HEK293T (cell line): ENCODE measurements around the gene HSP90AA1.

Source experiments
- CTCF ChIA-PET: fragments of 350-600 bp; formaldehyde crosslinking; extraction: SDS; loops from one replicate; lab custom pipeline; 2021; ENCODE audit warnings: antibody characterized with exemption, inconsistent platforms; lab: Yijun Ruan, JAX
- POLR2A ChIA-PET: fragments of 350-600 bp; formaldehyde crosslinking; extraction: SDS; loops from one replicate; lab custom pipeline; 2020; ENCODE audit warnings: antibody characterized with exemption, inconsistent platforms; lab: Yijun Ruan, JAX
- DNase-seq: peaks from one replicate; pipeline ENCODE4 v3.0.0; 2012; ENCODE audit warnings: mixed read lengths; ENCODE audit errors: extremely low spot score
- ARNT ChIP-seq: fragments of 450-650 bp; IDR thresholded peaks from 2 replicates; pipeline ENCODE4 v1.6.1; 2017; ENCODE audit warnings: mild to moderate bottlenecking
- BHLHE40 ChIP-seq: fragments of 450-650 bp; IDR thresholded peaks from 2 replicates; pipeline ENCODE4 v1.6.1; 2016; ENCODE audit warnings: mild to moderate bottlenecking, moderate library complexity, borderline replicate concordance
- CTBP1 ChIP-seq: fragments of 450-650 bp; IDR thresholded peaks from 2 replicates; pipeline ENCODE4 v1.6.1; 2016; ENCODE audit warnings: borderline replicate concordance
- ELF4 ChIP-seq: fragments of 450-650 bp; IDR thresholded peaks from 2 replicates; pipeline ENCODE4 v1.6.1; 2017; ENCODE audit warnings: antibody characterized with exemption
- FOXA1 ChIP-seq: fragments of 450-650 bp; IDR thresholded peaks from 2 replicates; pipeline ENCODE4 v1.6.1; 2016; ENCODE audit warnings: mild to moderate bottlenecking
- FOXK2 ChIP-seq: fragments of 450-650 bp; IDR thresholded peaks from 2 replicates; pipeline ENCODE4 v1.6.1; 2016; ENCODE audit warnings: mild to moderate bottlenecking
- FOXM1 ChIP-seq: fragments of 450-650 bp; IDR thresholded peaks from 2 replicates; pipeline ENCODE4 v1.6.1; 2017; ENCODE audit warnings: mild to moderate bottlenecking, borderline replicate concordance
- HDGF ChIP-seq: fragments of 450-650 bp; IDR thresholded peaks from 2 replicates; pipeline ENCODE4 v1.6.1; 2017; ENCODE audit warnings: antibody characterized with exemption, borderline replicate concordance
- L3MBTL2 ChIP-seq: fragments of 450-650 bp; conservative IDR thresholded peaks from 2 replicates; pipeline ENCODE4 v1.6.1; 2016; ENCODE audit warnings: mild to moderate bottlenecking
- LEF1 ChIP-seq: fragments of 450-650 bp; IDR thresholded peaks from 2 replicates; pipeline ENCODE4 v1.6.1; 2017; ENCODE audit warnings: mild to moderate bottlenecking, borderline replicate concordance
- NFRKB ChIP-seq: fragments of 450-650 bp; IDR thresholded peaks from 2 replicates; pipeline ENCODE4 v1.6.1; 2016; ENCODE audit warnings: mild to moderate bottlenecking, moderate library complexity
- SP1 ChIP-seq: fragments of 450-650 bp; IDR thresholded peaks from 2 replicates; pipeline ENCODE4 v1.6.1; 2017
- SUZ12 ChIP-seq: fragments of 450-650 bp; IDR thresholded peaks from 2 replicates; pipeline ENCODE4 v1.6.1; 2016; ENCODE audit warnings: mild to moderate bottlenecking
- TARDBP ChIP-seq: fragments of 450-650 bp; IDR thresholded peaks from 2 replicates; pipeline ENCODE4 v1.6.1; 2016
- ZNF384 ChIP-seq: fragments of 450-650 bp; IDR thresholded peaks from 2 replicates; pipeline ENCODE4 v1.6.1; 2016
- TF ChIP-seq, protein P1 (sequence below): fragments of 450-650 bp; IDR thresholded peaks from 2 replicates; pipeline ENCODE4 v1.6.1; 2016

Gene HSP90AA1

DNA sequence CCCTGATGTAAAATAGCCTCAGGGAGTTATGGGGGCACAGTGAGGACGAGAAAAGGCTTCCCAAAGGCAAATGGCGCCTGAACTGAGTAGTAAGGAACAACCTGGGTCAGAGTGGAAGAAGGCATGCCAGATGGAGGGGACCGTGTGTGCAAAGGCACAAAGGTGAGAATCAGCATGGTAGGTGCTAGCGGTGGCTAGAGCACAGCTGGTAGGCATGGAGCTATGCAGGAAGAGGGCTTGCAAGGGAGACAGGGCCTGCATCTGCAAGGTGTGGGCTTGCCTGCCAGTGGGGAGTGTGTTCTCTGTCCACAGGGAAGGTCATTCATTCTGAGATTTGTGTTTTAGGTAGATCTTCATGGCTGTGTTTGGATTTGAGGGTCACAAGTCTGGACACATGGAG is 18.5 kb upstream of the HSP90AA1 start:
- no peak for DNase-seq
- CTCF ChIA-PET, result interaction anchor here (1.8 kb wide), 1 partner anchor 9 kb away, joined by 6 read pairs; no protein-coding TSS in a partner anchor
- POLR2A ChIA-PET, result interaction anchor here (1.2 kb wide), 1 partner anchor 58 kb away, joined by 3 read pairs; no protein-coding TSS in a partner anchor
- TF ChIP-seq ZNF384 (no peak), SUZ12 (no peak), FOXM1 (no peak), TARDBP (no peak), FOXA1 (no peak), NFRKB (no peak), ARNT (no peak), HDGF (no peak), ELF4 (no peak), CTBP1 (no peak), BHLHE40 (no peak), FOXK2 (no peak), SP1 (no peak), LEF1 (no peak), L3MBTL2 (no peak)
- TF ChIP-seq, protein P1, sequence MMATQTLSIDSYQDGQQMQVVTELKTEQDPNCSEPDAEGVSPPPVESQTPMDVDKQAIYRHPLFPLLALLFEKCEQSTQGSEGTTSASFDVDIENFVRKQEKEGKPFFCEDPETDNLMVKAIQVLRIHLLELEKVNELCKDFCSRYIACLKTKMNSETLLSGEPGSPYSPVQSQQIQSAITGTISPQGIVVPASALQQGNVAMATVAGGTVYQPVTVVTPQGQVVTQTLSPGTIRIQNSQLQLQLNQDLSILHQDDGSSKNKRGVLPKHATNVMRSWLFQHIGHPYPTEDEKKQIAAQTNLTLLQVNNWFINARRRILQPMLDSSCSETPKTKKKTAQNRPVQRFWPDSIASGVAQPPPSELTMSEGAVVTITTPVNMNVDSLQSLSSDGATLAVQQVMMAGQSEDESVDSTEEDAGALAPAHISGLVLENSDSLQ, result no peak

- DNase-seq, result no peak
- ChIA-PET CTCF (no interaction called here), POLR2A (interaction anchor here (0.7 kb wide), 1 partner anchor 15 kb away, joined by 4 read pairs; no protein-coding TSS in a partner anchor)
- TF ChIP-seq ARNT (no peak), ELF4 (no peak)
These were observed 16.3 kb upstream of the HSP90AA1 start for GRCh38 chr14:102103062-102103695.

- no peak for DNase-seq
- TF ChIP-seq SP1 (no peak), FOXA1 (no peak), CTBP1 (no peak), HDGF (no peak), FOXK2 (no peak), ELF4 (no peak), ZNF384 (no peak), FOXM1 (no peak), NFRKB (no peak), ARNT (no peak), TARDBP (no peak), LEF1 (no peak), L3MBTL2 (no peak), BHLHE40 (no peak), SUZ12 (no peak)
- TF ChIP-seq, protein P1, result no peak
- POLR2A ChIA-PET, result interaction anchor here (2.0 kb wide), 1 partner anchor 10 kb away, joined by 5 read pairs; no protein-coding TSS in a partner anchor
- CTCF ChIA-PET, result interaction anchor here (0.7 to 2.2 kb wide), 5 partner anchors 40 to 223 kb away, joined by 3 to 14 read pairs (median 4); no protein-coding TSS in a partner anchor
These were observed 10.7 kb upstream of the HSP90AA1 start for GRCh38 chr14:102097441-102098135.

DNA sequence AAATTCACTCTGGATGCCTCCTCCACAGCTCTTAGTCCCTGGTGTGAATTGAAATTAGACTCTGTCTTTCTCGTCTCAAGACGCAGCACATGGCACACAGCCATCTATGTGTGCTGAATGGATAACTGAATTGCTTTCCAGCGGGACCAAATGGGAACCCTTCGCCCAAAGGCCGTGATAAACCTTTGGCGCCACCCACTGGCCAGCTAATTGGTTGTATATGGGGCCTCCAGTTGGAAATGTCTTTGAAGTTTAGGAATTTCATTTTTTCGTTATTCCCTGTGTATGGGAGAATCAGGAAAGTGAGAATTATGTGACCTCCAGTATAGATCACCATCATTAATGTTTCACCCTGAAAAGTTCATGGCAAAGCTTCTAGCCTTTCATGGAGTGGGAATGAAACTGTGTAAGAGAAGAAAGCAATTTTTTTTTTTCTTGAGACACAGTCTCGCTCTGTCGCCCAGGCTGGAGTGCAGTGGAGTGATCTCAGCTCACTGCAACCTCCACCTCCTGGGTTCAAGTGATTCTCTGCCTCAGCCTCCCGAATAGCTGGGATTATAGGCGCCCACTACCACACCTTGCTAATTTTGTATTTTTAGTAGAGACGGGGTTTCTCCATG is 9.8 kb upstream of the HSP90AA1 start:
- CTCF ChIA-PET, result interaction anchor here (0.7 to 2.2 kb wide), 10 partner anchors 9 to 326 kb away, joined by 3 to 14 read pairs (median 4); no protein-coding TSS in a partner anchor

GRCh38 chr14:102095871-102096568 is 9.2 kb upstream of the HSP90AA1 start:
- TF ChIP-seq TARDBP (no peak), ELF4 (no peak), SUZ12 (no peak), FOXK2 (no peak), ZNF384 (no peak), ARNT (no peak), HDGF (no peak), FOXM1 (no peak), FOXA1 (no peak), SP1 (no peak), L3MBTL2 (no peak), NFRKB (no peak), BHLHE40 (no peak), LEF1 (no peak)
- TF ChIP-seq, protein P1, result no peak
- POLR2A ChIA-PET, result interaction anchor here (2.0 kb wide), 1 partner anchor 8 kb away, joined by 5 read pairs; no protein-coding TSS in a partner anchor
- CTCF ChIA-PET, result interaction anchor here (0.9 to 2.2 kb wide), 8 partner anchors 9 to 389 kb away, joined by 3 to 14 read pairs (median 4); no protein-coding TSS in a partner anchor
- no peak for DNase-seq

More for the DNA sequence above, 9.8 kb upstream of the HSP90AA1 start:
- TF ChIP-seq ZNF384 (0 out of 2 replicates have a peak, but pooled peaks have one; percentile 46), NFRKB (no peak), SP1 (no peak), LEF1 (0 out of 2 replicates have a peak, but pooled peaks have one; percentile 27), TARDBP (no peak), L3MBTL2 (0 out of 2 replicates have a peak, but pooled peaks have one; percentile 15)
- POLR2A ChIA-PET, result interaction anchor here (2.0 kb wide), 1 partner anchor 9 kb away, joined by 5 read pairs; no protein-coding TSS in a partner anchor
- peak; percentile 73 for DNase-seq
